ENCODE results near the gene TMEM242.

Gene TMEM242

DNA sequence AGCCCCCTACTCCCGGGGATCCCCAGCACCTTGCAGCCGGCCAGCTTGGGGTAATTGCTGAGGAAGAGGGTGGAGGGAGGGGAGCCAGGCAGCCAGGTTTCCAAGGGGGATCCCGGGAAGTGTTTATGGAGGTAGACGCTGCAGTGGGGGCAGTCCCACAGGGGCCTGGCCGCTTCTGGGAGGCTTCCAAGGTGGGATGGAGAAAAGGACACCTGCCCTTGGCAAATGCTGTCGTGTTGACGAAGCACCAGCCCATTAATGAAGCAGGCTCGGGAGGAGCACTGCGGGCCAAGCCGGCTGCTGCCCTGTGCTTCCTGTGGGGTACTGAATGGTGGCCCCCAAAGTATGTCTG lies 82.4 kb downstream of the TMEM242 start:
- no peaks in the 10 kb centered on the region for H4K20me1 ChIP-seq (ENCODE audit: insufficient read depth, low read length, poor library complexity, severe bottlenecking)
- H3K36me3 ChIP-seq (ENCODE audit: insufficient read depth, low read length) = no peaks in the 10 kb centered on the region
- H2AFZ ChIP-seq (ENCODE audit: low read length) = no peak overlapping the region
- no peak overlapping the region for H3K4me3 ChIP-seq (ENCODE audit: low read length, poor library complexity, severe bottlenecking)
- peaks cover 4% of the 10 kb centered on the region for H3K27me3 ChIP-seq (ENCODE audit: insufficient read depth, low read length, poor library complexity, severe bottlenecking)
- no peak for TF ChIP-seq CTCF (conservative IDR thresholded peaks at IDR 0.05; ENCODE audit: low read length)
- TF ChIP-seq EZH2phosphoT487 (IDR thresholded peaks at IDR 0.05; ENCODE audit: borderline replicate concordance) = no peak
- H3K79me2 ChIP-seq (ENCODE audit: insufficient read depth, low read length) = no peaks in the 10 kb centered on the region
- no peak overlapping the region for H3K9ac ChIP-seq (ENCODE audit: low read depth, low read length, poor library complexity, severe bottlenecking)
- no peaks in the 10 kb centered on the region for H3K9me3 ChIP-seq (ENCODE audit: insufficient read depth, low read depth, low read length)
- H3K4me1 ChIP-seq (ENCODE audit: insufficient read depth, low read length, poor library complexity, severe bottlenecking) = no peaks in the 10 kb centered on the region
- no peak overlapping the region for H3K4me2 ChIP-seq (ENCODE audit: low read depth, low read length, poor library complexity, severe bottlenecking)
- H3K9me2 ChIP-seq (replicated peaks; ENCODE audit: low read depth, low read length) = no peaks in the 10 kb centered on the region
- H3F3A ChIP-seq (ENCODE audit: low read depth) = no peaks in the 10 kb centered on the region

- H3K79me2 ChIP-seq (ENCODE audit: insufficient read depth, low read length) = no peaks in the 10 kb centered on the region
- H3K9ac ChIP-seq (ENCODE audit: low read depth, low read length, poor library complexity, severe bottlenecking) = no peak overlapping the region
- H3K4me3 ChIP-seq (ENCODE audit: low read length, poor library complexity, severe bottlenecking) = no peak overlapping the region
- no peaks in the 10 kb centered on the region for H4K20me1 ChIP-seq (ENCODE audit: insufficient read depth, low read length, poor library complexity, severe bottlenecking)
- no peak overlapping the region for H3K4me2 ChIP-seq (ENCODE audit: low read depth, low read length, poor library complexity, severe bottlenecking)
- H3K36me3 ChIP-seq (ENCODE audit: insufficient read depth, low read length) = no peaks in the 10 kb centered on the region
- no peaks in the 10 kb centered on the region for H3K9me2 ChIP-seq (replicated peaks; ENCODE audit: low read depth, low read length)
- no peaks in the 10 kb centered on the region for H3F3A ChIP-seq (ENCODE audit: low read depth)
- H3K4me1 ChIP-seq (ENCODE audit: insufficient read depth, low read length, poor library complexity, severe bottlenecking) = no peaks in the 10 kb centered on the region
- TF ChIP-seq CTCF (conservative IDR thresholded peaks at IDR 0.05; ENCODE audit: low read length) = no peak
- no peak for TF ChIP-seq EZH2phosphoT487 (IDR thresholded peaks at IDR 0.05; ENCODE audit: borderline replicate concordance)
- H2AFZ ChIP-seq (ENCODE audit: low read length) = no peak overlapping the region
- H3K27me3 ChIP-seq (ENCODE audit: insufficient read depth, low read length, poor library complexity, severe bottlenecking) = peaks cover 4% of the 10 kb centered on the region
- H3K9me3 ChIP-seq (ENCODE audit: insufficient read depth, low read depth, low read length) = no peaks in the 10 kb centered on the region
Measured at GRCh38 chr6:157240059-157240959, 83.0 kb downstream of the TMEM242 start.

- Histone ChIP-seq H3K4me3 (ENCODE audit: low read length, poor library complexity, severe bottlenecking) (no peak overlapping the region), H4K20me1 (ENCODE audit: insufficient read depth, low read length, poor library complexity, severe bottlenecking) (no peaks in the 10 kb centered on the region), H3K9me3 (ENCODE audit: insufficient read depth, low read depth, low read length) (no peaks in the 10 kb centered on the region), H2AFZ (ENCODE audit: low read length) (no peak overlapping the region), H3K36me3 (ENCODE audit: insufficient read depth, low read length) (no peaks in the 10 kb centered on the region), H3F3A (ENCODE audit: low read depth) (no peaks in the 10 kb centered on the region), H3K9ac (ENCODE audit: low read depth, low read length, poor library complexity, severe bottlenecking) (no peak overlapping the region), H3K4me1 (ENCODE audit: insufficient read depth, low read length, poor library complexity, severe bottlenecking) (no peaks in the 10 kb centered on the region), H3K4me2 (ENCODE audit: low read depth, low read length, poor library complexity, severe bottlenecking) (no peak overlapping the region), H3K79me2 (ENCODE audit: insufficient read depth, low read length) (no peaks in the 10 kb centered on the region), H3K27me3 (ENCODE audit: insufficient read depth, low read length, poor library complexity, severe bottlenecking) (peaks cover 4% of the 10 kb centered on the region), H3K9me2 (replicated peaks; ENCODE audit: low read depth, low read length) (no peaks in the 10 kb centered on the region)
- TF ChIP-seq EZH2phosphoT487 (IDR thresholded peaks at IDR 0.05; ENCODE audit: borderline replicate concordance) (no peak), CTCF (conservative IDR thresholded peaks at IDR 0.05; ENCODE audit: low read length) (no peak)
Measured at GRCh38 chr6:157239671-157240058, 83.7 kb downstream of the TMEM242 start.

Measured in Loucy (cell line).